Thymus (tissue), 11 donors: ENCODE results near the gene IRF2BP2. TPM values are rescaled to one million over a fixed set of nuclear protein-coding genes. Genes with fewer than 3 reads are reported as not detected.
"Not testable (repeated sequence)": the region's sequence is repeated elsewhere in the genome, so short reads cannot be mapped to it uniquely, and the experiment has no call there.

Experiments
- DNase-seq, 9 donors: peaks; one replicate each; pipeline ENCODE4 v3.0.0-alpha.2; 2013; ENCODE audit warnings: low spot score in 9 of 9, low read depth in 6 of 9, missing footprints in 1 of 9
- H3K27ac ChIP-seq, 2 donors: one replicate each; pipeline ENCODE4 v1.5.1; 2013; ENCODE audit warnings: control low read depth in 1 of 2, low read depth in 1 of 2, low read length in 1 of 2, mild to moderate bottlenecking in 1 of 2, moderate library complexity in 1 of 2
- H3K27me3 ChIP-seq, 2 donors: one replicate each; pipeline ENCODE4 v1.5.1; 2013; ENCODE audit warnings: low read length in 1 of 2; ENCODE audit not compliant: control insufficient read depth in 2 of 2, insufficient read depth in 1 of 2
- H3K36me3 ChIP-seq, 2 donors: one replicate each; pipeline ENCODE4 v1.5.1; 2013; ENCODE audit warnings: low read length in 1 of 2, mild to moderate bottlenecking in 1 of 2, moderate library complexity in 1 of 2; ENCODE audit not compliant: control insufficient read depth in 2 of 2, insufficient read depth in 2 of 2
- H3K4me1 ChIP-seq, 2 donors: one replicate each; pipeline ENCODE4 v1.5.1; 2013; ENCODE audit warnings: low read length in 2 of 2; ENCODE audit not compliant: control insufficient read depth in 2 of 2, insufficient read depth in 2 of 2
- H3K4me3 ChIP-seq, 2 donors: one replicate each; pipeline ENCODE4 v1.5.1; 2013; ENCODE audit warnings: low read length in 2 of 2, control low read depth in 1 of 2, mild to moderate bottlenecking in 1 of 2
- H3K9me3 ChIP-seq, 2 donors: one replicate each; pipeline ENCODE4 v1.5.1; 2013; ENCODE audit warnings: low read length in 1 of 2, mild to moderate bottlenecking in 1 of 2; ENCODE audit not compliant: control insufficient read depth in 2 of 2, insufficient read depth in 1 of 2
- WGBS: extraction: QIAGEN DNeasy Blood & Tissue Kit; methylation state at CpG from one replicate; pipeline ENCODE4 v1.1.7; 2013; 5-methylcytosine and 5-hydroxymethylcytosine counted together
- polyA plus RNA-seq: library from polyadenylated mRNA; stranded (reverse); fragments of 200-250 nt; gene quantifications from one replicate; pipeline ENCODE4 v1.2.3, GENCODE V29; 2013
- total RNA-seq: library from RNA; stranded (reverse); fragments of 120-200 nt; gene quantifications from one replicate; pipeline ENCODE4 v1.2.4, GENCODE V29; 2013
- donor health status: healthy.

IRF2BP2 gene
- total and polyA plus RNA-seq, 2 donors, result 50.1 to 60.3 TPM

DNA sequence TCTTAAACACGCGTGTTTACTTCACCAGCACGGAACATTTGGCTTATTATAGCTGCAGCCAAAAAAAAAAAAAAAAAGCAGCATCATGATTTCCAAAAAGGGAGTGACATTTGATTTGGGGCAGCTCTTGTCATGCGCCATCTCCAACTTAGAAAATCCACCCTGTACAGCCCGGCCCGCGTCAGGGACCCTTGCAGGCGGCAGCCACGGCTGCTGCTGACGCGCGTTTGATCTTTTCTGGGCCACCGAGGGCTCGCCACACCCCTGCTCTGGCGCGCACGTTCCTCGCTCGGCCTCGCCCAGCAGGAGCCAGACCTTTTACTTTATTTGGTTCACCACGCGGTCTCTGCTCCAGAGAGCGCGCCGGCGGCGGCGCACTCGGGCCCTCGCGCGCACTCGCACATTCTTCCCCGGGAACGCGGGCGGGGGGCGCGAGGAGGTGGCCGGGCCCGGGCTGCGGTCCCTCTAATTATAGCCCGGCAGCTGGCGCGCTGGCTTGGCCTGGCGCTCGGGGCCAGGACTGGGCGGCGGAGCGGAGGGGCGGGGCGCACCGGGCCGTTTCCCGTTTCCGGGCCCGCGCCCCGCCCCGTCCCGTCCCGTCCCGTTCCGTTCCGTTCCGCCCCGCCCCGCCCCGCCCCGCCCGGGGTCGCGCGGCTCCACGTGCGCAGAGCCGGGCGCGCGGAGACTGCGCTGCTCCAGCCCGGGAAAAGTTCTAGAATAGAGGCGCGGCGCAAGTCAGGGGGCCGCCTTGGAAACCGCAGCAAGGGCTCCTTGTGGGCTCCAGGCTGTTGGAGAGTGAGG, 10.2 kb downstream of the IRF2BP2 start:
- Histone ChIP-seq H3K4me1 (peaks cover 31 to 43% of the 10 kb centered on the region in 2 donors), H3K36me3 (peaks cover 0 to 10% of the 10 kb centered on the region in 2 donors), H3K9me3 (no peaks in the 10 kb centered on the region), H3K4me3 (peak overlapping the region; percentile 56 to 61), H3K27ac (peak overlapping the region; percentile 93 to 96), H3K27me3 (no peaks in the 10 kb centered on the region)
- peak in 5 of 9 donors; percentile 58 to 75 (median 60) for DNase-seq
- WGBS, result under 1% methylated on average over 87 of the region's 87 CpGs

GRCh38 chr1:234598974-234599616, 10.9 kb downstream of the IRF2BP2 start:
- no peaks in the 10 kb centered on the region for H3K9me3 ChIP-seq
- H3K4me3 ChIP-seq, result peak overlapping the region; percentile 56 to 61
- H3K4me1 ChIP-seq, result peaks cover 29 to 41% of the 10 kb centered on the region in 2 donors
- H3K27ac ChIP-seq, result peak overlapping the region; percentile 93 to 96
- DNase-seq, result no peak
- no peaks in the 10 kb centered on the region for H3K27me3 ChIP-seq
- 23% methylated on average over 1 of the region's 1 CpG for WGBS
- peaks cover 0 to 5% of the 10 kb centered on the region in 2 donors for H3K36me3 ChIP-seq

GRCh38 chr1:234597894-234598293, 12.1 kb downstream of the IRF2BP2 start:
- H3K27me3 ChIP-seq, result no peaks in the 10 kb centered on the region
- H3K27ac ChIP-seq, result no peak overlapping the region
- H3K9me3 ChIP-seq, result no peaks in the 10 kb centered on the region
- H3K4me1 ChIP-seq, result peaks cover 27 to 43% of the 10 kb centered on the region in 2 donors
- peak in 3 of 9 donors; percentile 28 to 73 (median 35) for DNase-seq
- H3K36me3 ChIP-seq, result peaks cover 0 to 5% of the 10 kb centered on the region in 2 donors
- 73% methylated on average over 2 of the region's 2 CpGs for WGBS
- H3K4me3 ChIP-seq, result no peak overlapping the region

DNA sequence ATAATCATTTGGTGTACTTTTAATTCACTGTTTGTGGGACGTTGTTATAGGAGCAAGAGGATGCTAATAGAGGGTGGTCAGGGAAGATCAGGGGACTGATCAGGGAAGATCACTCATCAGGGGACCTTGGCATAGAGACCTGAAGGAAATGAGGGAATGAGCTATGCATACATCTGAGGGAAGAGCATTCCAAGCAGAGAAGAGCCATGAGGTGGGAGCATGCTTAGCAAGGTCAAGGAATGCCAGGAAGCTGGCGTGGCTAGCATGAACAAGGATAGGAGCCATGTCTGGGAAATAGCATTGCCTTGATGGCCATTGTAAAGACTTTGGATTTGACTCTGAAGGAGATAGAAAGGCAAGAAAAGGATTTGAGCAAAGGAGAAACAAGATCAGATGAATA, 14.1 kb downstream of the IRF2BP2 start:
- H3K36me3 ChIP-seq, result no peaks in the 10 kb centered on the region
- DNase-seq, result no peak
- H3K27ac ChIP-seq, result no peak overlapping the region
- H3K4me1 ChIP-seq, result peaks cover 17 to 30% of the 10 kb centered on the region in 2 donors
- no peaks in the 10 kb centered on the region for H3K9me3 ChIP-seq
- WGBS, result 97% methylated on average over 2 of the region's 2 CpGs
- H3K4me3 ChIP-seq, result no peak overlapping the region
- H3K27me3 ChIP-seq, result no peaks in the 10 kb centered on the region

DNA sequence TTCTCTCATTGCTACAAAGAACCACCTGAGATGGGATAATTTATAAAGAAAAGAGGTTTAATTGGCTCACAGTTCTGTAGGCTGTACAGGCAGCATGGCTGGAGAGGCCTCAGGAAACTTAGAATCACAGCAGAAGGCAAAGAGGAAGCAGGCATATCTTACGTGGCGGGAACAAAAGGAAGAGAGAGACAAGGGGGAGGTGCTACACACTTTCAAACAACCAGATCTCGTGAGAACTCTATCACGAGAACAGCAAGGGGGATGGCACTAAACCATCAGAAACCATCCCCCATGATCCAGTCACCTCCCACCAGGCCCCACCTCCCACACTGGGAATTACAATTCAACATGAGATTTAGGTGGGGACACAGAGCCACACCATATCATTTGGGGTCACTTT, 15.4 kb downstream of the IRF2BP2 start:
- not testable (repeated sequence) for H3K9me3 ChIP-seq, H3K27me3 ChIP-seq, H3K36me3 ChIP-seq, H3K27ac ChIP-seq, DNase-seq, H3K4me3 ChIP-seq
- peaks cover 9 to 20% of the 10 kb centered on the region in 2 donors for H3K4me1 ChIP-seq
- 72% methylated on average over 4 of the region's 4 CpGs for WGBS

- H3K9me3 ChIP-seq, result no peaks in the 10 kb centered on the region
- no peak overlapping the region for H3K4me3 ChIP-seq
- DNase-seq, result peak in 1 of 9 donors; percentile 43
- 60% methylated on average over 6 of the region's 6 CpGs for WGBS
- no peaks in the 10 kb centered on the region for H3K36me3 ChIP-seq
- H3K27me3 ChIP-seq, result no peaks in the 10 kb centered on the region
- no peak overlapping the region for H3K27ac ChIP-seq
- peaks cover 7 to 20% of the 10 kb centered on the region in 2 donors for H3K4me1 ChIP-seq
Observed at GRCh38 chr1:234593771-234594504, 16.0 kb downstream of the IRF2BP2 start.

DNA sequence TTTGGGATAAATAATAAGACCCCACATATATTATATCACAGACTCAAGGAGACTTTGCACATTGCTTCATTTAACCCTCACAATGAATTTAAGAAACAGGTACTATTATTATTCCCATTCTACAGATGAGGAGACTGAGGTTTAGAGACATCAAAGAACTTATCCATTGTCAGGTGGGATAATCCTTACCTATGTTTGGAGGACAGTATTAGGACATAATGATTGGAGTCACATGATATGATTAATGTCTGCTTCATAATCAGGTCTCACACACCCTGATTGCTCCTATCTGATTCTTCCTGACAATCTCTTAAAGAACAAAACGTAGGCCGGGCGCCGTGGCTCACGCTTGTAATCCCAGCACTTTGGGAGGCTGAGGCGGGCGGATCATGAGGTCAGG, 16.9 kb downstream of the IRF2BP2 start:
- no peaks in the 10 kb centered on the region for H3K27me3 ChIP-seq
- no peaks in the 10 kb centered on the region for H3K9me3 ChIP-seq
- no peaks in the 10 kb centered on the region for H3K36me3 ChIP-seq
- no peak overlapping the region for H3K27ac ChIP-seq
- no peak for DNase-seq
- WGBS, result 98% methylated on average over 7 of the region's 7 CpGs
- peaks cover 4 to 15% of the 10 kb centered on the region in 2 donors for H3K4me1 ChIP-seq
- no peak overlapping the region for H3K4me3 ChIP-seq

DNA sequence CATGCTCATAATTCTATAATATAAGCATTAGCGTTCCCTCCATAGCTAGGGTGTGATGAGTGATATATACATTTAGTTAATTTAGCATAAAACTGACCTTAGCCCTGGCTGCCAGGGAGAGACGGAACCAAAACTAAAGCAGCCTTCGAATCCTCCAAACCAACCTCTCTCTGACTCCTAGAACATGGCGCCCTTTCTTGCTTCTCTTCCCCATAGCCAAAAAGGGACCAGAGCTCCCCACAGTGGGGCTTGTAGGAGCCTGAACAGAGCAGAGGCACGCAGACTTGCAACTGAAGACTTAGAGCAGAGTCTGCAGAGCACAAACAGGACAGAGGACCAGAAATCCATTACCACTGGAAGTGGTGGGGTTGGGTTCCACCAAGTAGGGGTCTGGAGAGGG, 17.7 kb downstream of the IRF2BP2 start:
- Histone ChIP-seq H3K36me3 (no peaks in the 10 kb centered on the region), H3K4me3 (no peak overlapping the region), H3K27me3 (no peaks in the 10 kb centered on the region), H3K4me1 (peaks cover 4 to 15% of the 10 kb centered on the region in 2 donors), H3K27ac (no peak overlapping the region), H3K9me3 (no peaks in the 10 kb centered on the region)
- 90% methylated on average over 5 of the region's 5 CpGs for WGBS
- DNase-seq, result no peak

DNA sequence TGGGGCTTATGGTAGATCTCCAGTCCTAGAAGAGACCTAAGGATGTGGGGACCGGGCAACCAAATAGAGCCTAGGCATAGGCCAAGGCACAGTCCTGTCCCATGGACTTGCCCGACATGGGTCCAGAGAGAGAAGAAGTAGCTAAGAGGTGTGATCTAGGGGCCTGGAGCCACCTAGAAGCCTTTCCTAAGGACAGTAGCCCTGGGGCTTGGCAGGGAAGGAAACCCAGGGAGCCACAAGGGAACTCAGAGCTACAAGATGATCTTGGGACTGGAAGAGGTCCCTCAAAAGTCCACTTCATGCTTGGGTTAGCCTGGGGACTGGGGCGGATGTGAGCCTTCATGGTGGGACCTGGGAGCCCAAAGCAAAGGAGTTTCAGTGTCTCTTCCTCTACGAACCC, 18.8 kb downstream of the IRF2BP2 start:
- no peak for DNase-seq
- no peaks in the 10 kb centered on the region for H3K36me3 ChIP-seq
- no peak overlapping the region for H3K27ac ChIP-seq
- no peaks in the 10 kb centered on the region for H3K9me3 ChIP-seq
- H3K4me1 ChIP-seq, result peaks cover 4 to 15% of the 10 kb centered on the region in 2 donors
- no peak overlapping the region for H3K4me3 ChIP-seq
- no peaks in the 10 kb centered on the region for H3K27me3 ChIP-seq
- 93% methylated on average over 4 of the region's 4 CpGs for WGBS
